GM18511 (cell line): ENCODE results near the gene PGAP3.

Experiments used
- ATAC-seq: cut with Tn5 transposase; IDR thresholded peaks from one replicate; pipeline ENCODE4 v1.9.1; 2021; ENCODE audit warnings: mild to moderate bottlenecking, moderate library complexity; ENCODE audit not compliant: unreplicated experiment

The PGAP3 gene

DNA sequence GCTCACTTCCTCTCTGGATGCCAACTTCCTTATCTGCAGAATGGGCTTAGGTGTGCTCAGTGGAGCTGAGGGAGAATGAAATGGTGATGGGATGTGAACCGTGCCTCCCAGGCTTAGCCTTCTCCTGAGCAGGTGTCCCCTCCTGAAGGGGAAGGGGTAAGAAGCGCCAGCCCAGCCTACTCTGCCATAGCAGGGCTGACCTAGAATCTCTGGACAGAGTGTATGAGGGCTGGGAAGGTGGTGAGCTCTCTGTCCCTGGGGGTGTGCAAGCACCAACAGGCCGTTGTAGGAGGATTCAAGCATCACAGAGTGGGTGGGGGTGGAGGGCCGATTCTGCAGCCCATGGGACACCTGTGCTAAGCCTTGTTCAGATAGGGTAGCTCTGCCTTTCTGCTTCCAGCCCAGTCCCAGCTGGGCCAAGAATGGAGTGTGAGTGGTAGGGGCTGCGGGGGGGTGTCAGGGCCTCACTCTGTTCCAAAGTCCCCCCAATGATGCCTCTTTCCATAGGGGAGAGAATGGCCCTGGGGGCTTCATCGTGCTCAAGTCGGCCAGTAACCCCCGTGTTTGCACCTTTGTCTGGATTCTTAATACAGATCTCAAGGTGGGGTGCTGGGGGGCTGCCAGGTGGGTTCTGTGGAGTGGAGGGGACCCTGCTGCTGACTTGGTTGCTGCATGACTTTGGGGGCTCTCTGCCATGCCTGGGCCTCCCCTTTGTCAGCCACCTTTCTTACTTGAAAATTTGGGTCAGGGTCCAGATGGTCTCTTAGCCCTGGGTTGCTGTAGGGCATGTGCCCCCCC is 25.9 kb downstream of the PGAP3 start:
- no peak for ATAC-seq

DNA sequence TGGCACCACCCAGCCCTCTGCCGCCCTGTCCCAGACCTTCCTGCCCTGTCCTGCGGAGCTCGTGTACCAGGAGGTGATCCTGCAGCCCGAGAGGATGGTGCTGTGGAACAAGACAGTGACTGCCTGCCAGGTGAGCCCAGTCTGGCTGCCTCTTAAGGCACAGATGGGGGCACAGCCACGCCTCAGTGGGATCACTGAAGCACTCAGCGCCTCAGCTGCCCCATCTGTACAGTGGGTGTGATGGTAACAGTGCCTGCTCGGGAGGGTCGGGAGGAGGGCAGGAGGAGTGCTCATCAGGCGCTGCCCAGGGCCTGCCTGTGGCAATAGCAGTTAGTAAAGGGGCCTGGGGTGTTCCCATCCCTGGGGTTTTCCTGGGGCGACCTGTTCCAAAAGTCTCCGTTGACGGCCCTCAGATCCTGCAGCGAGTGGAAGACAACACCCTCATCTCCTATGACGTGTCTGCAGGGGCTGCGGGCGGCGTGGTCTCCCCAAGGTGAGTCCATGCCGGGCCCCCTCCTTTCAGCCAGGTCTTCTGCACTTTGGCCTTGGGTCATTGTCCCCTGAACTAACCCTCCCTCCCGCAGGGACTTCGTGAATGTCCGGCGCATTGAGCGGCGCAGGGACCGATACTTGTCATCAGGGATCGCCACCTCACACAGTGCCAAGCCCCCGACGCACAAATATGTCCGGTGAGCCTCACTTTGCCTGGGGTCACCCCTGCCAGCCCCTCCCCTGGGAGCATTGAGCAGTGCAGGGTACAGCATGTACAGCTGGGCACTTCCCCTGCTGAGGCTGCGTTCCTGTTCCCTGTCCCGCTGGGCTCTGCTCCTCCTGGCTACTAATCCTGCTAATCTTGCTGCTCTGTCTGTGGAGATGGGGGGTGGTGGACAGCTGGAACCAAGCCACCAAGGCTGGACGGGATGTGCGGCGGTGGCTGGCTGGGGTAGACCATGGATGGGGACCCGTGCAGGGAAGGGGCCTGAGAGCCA is 27.2 kb downstream of the PGAP3 start:
- ATAC-seq: no peak

DNA sequence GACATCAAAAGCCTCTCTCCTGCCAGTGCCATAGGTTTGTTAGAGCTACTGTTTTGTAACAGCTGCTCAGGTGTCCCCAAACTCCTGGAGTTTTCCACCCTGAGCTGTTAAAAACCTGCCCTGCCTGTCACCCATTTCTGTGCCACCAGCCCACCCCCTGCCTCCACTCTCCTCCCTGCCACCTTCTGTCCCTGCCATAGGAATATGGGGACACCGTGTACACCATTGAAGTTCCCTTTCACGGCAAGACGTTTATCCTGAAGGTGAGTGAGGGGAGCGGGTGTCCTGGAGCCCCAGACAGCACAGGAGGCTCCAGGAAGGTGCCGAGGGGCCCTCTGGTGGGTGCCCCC is 27.9 kb downstream of the PGAP3 start:
- ATAC-seq: no peak

DNA sequence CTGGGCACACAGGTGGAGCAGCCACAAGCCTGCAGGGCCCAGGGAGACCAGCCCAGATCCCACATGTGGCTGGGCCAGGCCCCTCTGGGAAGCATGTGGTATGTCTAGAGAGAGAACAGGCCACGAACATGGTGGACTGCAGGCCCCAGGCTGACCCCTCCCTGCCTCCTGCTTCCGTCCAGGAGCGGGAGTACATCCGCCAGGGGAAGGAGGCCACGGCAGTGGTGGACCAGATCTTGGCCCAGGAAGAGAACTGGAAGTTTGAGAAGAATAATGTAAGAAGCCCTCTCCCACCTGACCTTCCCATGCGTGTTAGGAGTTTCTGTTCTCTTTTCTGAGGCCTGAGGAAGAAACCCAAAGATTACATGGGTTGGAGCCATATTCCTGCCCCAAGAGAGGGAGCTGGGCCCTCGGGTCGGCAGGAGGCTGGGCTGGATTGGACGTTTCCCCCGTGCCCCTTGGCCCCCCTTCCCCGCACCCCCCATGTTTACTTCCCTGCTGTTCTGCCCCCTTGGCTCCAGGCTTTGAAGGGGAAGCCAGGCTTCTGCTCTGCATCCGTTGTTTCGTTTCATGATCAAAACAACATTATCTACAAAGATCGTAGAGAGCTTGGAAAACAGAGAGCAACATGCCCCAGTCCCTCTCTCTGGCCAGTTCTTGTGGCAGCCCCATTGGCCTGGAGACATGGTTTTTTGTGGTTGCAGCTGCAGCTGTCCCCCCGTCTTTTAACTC is 28.4 kb downstream of the PGAP3 start:
- ATAC-seq: no peak

DNA sequence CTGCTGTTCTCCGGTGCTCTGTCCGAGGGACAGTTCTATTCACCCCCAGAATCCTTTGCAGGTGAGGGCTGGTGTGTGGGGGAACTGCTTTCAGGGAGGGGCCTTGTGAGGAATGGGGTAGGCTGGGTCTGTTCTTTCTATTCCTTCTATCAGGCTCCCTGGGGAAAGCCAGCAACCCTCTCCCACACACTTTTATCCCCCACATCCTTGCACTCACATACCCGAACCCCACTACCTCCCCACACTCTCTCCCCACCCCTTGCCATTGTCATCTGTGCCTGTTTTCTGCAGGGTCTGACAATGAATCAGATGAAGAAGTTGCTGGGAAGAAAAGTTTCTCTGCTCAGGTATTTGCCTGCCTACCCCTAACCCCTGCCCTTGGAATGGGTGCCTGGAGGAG is 29.1 kb downstream of the PGAP3 start:
- no peak for ATAC-seq

DNA sequence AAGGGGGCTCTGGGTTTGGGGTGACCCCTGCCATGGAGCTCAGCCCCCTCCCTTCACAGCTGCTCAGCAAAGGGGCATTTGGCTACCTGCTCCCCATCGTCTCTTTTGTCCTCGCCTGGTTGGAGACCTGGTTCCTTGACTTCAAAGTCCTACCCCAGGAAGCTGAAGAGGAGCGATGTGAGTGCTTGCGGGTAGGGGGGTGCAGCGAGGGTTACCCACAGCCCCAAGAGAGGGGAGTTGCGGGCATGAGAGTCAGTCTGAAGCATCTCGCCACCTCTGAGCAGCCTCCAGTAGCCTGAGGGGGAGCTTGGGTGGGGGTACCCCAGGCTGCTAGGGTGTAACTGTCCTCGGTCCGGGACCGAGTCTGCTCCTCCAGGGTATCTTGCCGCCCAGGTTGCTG is 29.5 kb downstream of the PGAP3 start:
- ATAC-seq: no peak

DNA sequence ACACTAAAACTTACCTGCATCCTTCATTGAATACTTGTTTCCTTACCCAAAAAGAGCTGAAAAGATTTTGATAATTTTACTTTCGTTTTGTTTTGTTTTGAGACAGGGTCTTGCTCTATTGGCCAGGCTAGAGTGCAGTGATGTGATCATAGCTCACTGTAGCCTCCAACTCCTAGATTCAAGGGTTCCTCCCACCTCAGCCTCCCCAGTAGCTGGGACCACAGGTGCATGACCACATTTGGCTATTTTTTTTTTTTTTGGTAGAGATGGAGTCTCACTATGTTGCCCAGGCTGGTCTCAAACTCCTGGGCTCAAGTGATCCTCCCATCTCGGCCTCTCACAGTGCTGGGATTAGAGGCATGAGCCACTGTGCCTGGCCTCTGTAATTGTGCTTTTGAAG is 32.8 kb downstream of the PGAP3 start:
- ATAC-seq: no peak

DNA sequence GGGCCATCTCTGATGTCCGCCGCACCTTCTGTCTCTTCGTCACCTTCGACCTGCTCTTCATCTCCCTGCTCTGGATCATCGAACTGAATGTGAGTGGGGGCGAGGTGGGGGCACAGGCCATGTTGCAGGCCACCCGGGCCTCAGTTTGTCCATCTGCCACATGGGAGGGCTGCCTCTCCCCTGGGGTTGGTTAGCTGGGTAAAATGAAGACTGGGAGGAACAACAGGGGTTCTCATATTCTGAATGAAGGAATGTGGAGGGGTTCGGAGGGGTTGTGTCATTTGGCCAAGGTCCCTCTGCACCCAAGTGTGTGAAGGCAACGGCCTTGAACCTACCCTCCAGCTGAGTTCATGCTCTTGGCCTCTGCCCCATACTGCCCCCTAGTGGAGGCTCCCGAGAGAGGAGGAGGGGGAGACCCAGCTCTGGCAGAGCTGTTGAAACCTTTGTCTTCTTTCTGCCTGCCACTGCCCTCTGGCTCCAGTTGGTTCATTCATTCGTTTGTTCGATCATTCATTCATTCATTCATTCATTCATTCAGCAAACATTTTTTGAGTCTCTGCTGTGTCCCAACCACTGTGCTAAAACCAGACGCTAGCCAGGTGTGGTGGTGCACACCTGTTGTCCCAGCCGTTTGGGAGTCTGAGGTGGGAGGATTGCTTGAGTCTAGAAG is 34.1 kb downstream of the PGAP3 start:
- ATAC-seq: no peak

DNA sequence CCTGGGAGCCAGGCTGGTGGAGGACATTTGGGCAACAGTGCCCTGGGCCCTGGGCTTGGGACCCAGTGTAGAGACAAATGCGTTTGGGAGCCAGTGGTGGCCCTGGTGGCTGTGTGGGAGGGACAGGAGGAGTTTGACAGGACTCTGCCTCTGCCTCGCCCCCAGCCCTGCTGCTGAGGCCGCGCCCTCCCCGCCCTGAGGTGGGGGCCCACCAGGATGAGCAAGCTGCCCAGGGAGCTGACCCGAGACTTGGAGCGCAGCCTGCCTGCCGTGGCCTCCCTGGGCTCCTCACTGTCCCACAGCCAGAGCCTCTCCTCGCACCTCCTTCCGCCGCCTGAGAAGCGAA is 34.6 kb downstream of the PGAP3 start:
- ATAC-seq: no peak

DNA sequence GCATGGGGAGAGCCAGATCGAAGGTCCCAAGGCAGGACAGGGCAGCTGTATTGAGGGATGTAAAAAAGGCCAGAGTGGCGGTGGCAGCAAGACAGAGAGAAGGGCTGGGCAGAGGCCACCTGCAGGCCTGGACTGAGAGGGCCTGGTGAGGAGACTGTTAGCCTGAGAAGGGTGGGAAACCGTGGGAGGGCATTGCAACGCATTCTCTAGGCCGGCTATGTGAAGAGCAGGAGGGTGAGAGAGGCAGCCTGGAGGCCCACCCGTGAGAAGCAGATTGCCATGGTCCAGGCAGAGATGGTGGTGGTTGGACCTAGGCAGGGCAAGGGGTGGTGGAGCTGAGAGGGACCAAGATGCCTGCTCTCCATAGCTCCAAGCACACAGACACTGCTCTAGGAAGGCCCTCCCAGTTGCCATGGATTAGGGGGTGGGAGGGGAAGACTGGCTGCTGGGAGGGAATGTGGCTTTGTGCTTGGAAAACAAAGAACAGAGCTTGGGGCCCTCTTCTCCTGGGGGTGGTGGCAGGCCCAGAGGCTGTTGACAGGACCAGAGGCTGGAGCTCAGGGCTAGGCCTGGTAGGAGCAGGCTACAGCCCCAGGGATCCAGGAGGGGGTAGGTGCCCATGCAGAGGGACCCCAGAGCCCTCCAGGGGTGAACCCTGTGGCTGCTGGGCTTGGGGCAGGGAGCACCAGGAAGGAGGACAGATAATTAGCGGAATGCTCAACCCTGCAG is 35.1 kb downstream of the PGAP3 start:
- no peak for ATAC-seq

DNA sequence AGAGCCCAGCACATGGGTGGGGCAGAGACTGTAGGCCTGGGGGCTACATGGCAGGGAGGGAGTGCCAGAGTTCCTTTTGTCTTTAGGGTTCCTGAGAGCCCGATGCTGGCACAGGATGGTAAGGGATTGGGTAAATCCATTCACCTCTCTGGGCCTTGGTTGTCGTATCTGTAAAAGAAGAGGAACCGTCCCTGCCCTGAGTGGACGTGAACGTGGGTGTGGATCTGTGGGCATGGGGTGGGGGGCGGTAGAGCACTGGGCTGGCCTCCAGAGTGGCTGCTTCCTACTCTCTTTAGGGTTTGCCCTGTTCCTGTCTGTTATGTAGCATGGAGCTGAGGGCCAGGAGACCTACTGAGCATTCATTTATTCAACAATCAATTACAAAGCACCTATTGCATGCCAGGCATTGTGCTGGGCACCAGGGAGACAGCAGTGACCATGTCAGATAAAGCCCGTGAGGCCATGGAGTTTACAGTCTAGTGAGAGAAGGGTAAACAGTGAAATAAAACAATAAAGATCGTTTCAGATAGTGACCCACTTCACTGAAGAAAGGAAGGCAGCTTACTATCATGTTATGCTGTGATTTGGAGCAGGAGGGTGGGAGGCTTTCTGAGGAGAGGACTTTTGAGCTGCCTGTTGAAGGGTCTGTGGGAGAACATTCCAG is 35.8 kb downstream of the PGAP3 start:
- ATAC-seq: no peak

DNA sequence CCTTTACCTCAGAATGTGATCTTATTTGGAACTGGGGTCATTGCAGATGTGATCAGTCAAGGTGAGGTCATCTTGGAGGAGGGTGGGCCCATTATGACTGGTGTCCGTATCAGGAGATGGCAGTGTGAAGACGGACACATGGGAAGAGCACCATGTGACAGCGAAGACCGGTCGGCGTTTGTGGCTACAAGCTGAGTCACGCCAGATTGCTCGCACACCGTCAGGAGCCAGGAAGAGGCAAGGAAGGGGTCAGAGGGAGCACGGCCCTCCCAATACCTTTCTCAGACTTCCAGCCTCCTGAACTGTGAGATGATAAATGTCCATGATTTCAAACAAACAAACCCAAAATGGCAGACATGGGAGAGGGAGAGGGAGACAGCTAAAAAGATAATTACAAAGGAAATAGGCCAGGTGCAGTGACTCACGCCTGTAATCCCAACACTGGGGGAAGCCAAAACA is 37.7 kb downstream of the PGAP3 start:
- ATAC-seq: no peak

DNA sequence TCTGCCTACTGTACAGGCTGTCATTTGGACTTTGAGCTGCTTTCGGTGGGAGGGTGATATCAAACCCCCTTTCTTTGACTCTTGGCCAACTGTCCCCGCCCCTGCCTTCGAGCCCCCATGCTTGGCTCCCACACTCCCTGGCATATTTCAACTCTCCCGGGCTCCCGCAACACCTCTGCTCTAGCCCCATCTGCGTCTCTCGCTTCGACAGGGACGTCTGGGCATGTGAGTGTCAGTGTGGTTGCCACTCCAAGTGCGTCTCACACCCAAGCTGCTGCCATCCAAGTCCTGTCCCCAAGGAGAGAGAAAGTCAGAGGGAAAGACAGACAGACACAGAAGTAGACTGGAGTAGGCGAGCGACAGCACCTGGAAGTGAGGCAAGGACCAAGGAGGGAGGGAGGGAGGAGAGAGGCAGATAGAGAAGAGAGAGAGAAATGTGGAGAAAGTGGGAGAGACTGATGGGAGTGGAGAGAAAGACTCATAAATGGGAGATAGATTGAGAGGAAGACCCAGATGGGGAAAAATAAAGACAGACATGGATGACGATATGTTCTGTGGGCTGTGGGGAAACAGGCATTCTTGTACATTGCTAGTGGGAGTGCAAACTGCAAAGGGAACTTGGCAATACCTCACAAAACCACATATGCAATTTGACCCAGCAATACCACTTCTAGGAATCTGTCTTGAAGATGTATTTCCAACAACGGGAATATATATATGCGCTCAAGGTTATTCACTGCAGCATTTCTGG is 39.1 kb downstream of the PGAP3 start:
- no peak for ATAC-seq

DNA sequence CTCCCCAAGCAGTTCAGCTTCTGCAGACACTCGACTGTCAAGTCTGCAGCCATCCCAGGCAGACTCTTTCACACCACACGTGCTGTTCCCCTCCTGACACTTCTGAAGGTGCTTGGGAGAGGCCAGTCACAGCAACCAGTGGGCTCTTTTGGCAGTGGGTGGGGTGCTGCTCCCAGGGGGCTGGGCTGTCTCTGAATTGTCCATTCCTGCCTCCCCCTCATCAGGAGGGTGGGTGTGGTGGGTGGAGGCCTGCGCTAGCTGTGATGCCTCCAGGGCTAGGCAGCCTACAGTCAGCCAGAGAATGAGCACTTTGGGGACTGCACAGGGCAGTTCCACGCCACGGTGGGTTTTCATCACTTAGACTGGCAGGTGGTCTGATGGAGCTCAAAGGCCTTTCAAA is 40.6 kb downstream of the PGAP3 start:
- no peak for ATAC-seq

DNA sequence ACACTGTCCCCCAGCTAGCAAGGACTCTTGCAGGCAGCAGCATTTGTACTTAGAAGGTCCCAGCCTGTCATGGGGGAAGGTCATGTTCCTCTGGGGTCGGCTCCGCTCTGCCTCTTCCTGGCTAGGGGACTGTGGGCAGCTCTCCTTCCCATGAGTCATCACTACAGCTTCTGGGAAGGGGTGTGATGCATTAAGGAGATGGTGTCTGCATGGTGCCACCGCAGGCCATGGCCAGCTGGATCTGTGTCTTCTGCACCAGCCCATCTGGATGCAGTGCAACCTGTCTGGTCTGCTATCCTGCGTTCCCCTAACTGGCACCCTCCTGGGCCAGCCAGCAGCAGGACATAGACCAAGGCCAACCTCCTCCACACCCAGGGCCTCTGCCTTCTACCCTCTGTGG is 44.6 kb downstream of the PGAP3 start:
- no peak for ATAC-seq

DNA sequence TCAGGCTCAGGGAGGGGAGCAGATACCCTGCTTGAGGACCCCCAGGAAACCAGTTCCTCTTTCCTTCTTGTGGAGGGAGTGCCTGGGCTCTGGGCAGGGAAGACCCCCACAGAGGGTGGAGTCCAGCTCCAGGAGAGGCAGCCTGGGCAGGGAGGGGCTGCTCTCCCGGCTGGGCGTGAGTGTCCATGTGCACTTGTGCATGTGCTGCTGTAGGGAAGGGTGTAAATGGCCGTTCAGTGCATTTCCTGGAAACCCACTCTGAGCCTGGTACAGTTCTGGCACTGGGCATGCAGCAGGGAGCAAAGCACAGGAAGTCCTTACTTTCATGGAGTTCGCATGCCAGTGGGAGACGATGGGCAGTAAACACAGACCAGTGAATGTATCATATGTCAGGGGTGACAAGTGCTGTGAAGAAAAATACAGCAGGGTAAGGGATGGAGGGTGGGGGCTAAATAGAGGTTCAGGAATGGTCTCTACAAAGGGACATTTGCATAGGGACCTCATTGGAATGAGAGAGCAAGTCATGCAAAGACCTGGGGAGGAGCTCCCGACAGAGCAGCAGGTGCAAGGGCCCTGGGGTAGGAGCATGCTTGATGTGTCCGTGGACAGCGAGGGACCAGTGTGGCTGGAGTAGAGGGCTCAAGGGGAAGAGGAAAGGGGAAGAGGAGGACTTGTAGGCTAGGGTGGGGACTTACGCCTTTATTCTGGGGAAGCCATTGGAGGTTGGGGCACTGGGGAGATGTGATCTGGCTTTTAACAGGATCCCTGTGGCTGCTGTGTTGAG is 45.4 kb downstream of the PGAP3 start:
- no peak for ATAC-seq

DNA sequence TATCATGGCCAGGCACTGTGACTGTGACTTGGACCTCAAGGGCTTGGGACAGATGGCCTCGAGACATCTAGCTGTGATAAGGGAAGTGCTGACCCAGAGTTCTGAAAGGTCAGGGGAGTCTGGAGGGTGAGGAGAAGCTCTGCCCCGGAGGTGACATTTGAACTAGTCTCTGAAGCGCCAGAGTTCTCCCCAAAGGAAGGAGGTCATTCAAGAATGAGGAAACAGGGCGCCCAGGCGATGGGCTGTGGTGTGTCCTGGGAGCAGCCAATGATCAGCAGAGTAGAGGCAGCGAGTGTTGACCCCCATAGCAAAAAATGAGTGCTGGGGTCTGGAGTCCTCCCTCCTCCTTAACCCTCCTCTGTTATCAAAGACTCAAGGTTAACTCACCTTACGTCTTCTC is 46.0 kb downstream of the PGAP3 start:
- no peak for ATAC-seq

DNA sequence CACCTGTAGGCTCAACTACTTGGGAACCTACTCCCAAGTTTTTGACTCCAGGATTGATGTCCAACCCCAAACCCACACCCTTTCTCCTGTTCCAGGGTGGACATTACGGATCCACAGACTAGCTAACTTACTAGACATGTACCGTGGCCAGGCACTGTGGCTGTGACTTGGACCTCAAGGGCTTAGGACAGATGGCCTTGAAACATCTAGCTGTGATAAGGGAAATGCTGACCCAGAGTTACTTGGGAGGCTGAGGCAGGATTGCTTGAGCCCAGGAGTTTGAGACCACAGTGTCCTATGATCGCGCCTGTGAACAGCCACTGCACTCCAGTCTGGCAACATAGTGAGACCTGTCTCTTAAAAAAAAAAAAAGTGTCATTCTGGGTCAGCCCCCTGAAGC is 46.8 kb downstream of the PGAP3 start:
- no peak for ATAC-seq
